Measurements from ENCODE around the gene TMEFF1. TPM values are rescaled to one million over a fixed set of nuclear protein-coding genes. Genes with fewer than 3 reads are reported as not detected.

Gene TMEFF1
- total RNA-seq, 1 experiment from 2014 or later, result 65.5 TPM

GRCh38 chr9:100584951-100585350 is 112.0 kb downstream of the TMEFF1 start:
- no peak overlapping the region for H3K9ac ChIP-seq (ENCODE audit: extremely low read depth, insufficient read length, low read length)
- no peak overlapping the region for H4K91ac ChIP-seq (ENCODE audit: insufficient read length, low read depth, low read length)
- no peak overlapping the region for H3K27ac Mint-ChIP-seq
- no peak overlapping the region for H2BK5ac ChIP-seq (ENCODE audit: insufficient read length, low read length)
- no peak overlapping the region for H3K4me3 Mint-ChIP-seq
- H3K23ac ChIP-seq (ENCODE audit: insufficient read length, low read depth, low read length), result no peak overlapping the region
- no peaks in the 10 kb centered on the region for H3K4me1 ChIP-seq (ENCODE audit: insufficient read depth, low read length)
- H2BK120ac ChIP-seq (ENCODE audit: low read depth, low read length, poor library complexity, severe bottlenecking), result no peak overlapping the region
- H3K18ac ChIP-seq (ENCODE audit: insufficient read length, low read depth, low read length), result no peak overlapping the region
- no peaks in the 10 kb centered on the region for H3K9me3 Mint-ChIP-seq
- no peaks in the 10 kb centered on the region for H3K27me3 ChIP-seq (ENCODE audit: insufficient read depth, low read length)
- no peaks in the 10 kb centered on the region for H3K79me2 ChIP-seq (ENCODE audit: insufficient read depth, low read length)
- H3K4ac ChIP-seq (ENCODE audit: low read depth, low read length), result no peak overlapping the region
- no peaks in the 10 kb centered on the region for H3K79me1 ChIP-seq (ENCODE audit: insufficient read depth, low read depth, low read length, poor library complexity, severe bottlenecking)
- DNase-seq, result no peak
- no peak overlapping the region for H3K27ac ChIP-seq (ENCODE audit: insufficient read length, low read depth, low read length)
- H3K23me2 ChIP-seq (ENCODE audit: insufficient read length, low read depth, low read length, poor library complexity, severe bottlenecking), result no peaks in the 10 kb centered on the region
- H4K5ac ChIP-seq (ENCODE audit: insufficient read length, low read depth, low read length), result no peak overlapping the region
- no peak overlapping the region for H2BK15ac ChIP-seq (ENCODE audit: low read depth, low read length)
- H2BK20ac ChIP-seq (ENCODE audit: low read depth, low read length, poor library complexity, severe bottlenecking), result no peak overlapping the region
- peaks cover 0 to 5% of the 10 kb centered on the region in 2 experiments; a peak in 1 of 4 replicates for H3K4me1 Mint-ChIP-seq
- no peak overlapping the region for H2AFZ ChIP-seq (ENCODE audit: low read length)
- H3K9me3 ChIP-seq (ENCODE audit: control insufficient read depth, low read depth, low read length), result no peaks in the 10 kb centered on the region
- H4K20me1 ChIP-seq (ENCODE audit: control insufficient read depth, insufficient read depth, insufficient read length), result no peaks in the 10 kb centered on the region
- peaks cover 2 to 22% (median 14%) of the 10 kb centered on the region in 3 experiments; a peak in 6 of 7 replicates for H3K36me3 Mint-ChIP-seq (ENCODE audit: insufficient read depth in 1 of 3, low read depth in 3 of 3)
- no peak overlapping the region for H4K8ac ChIP-seq (replicated peaks; ENCODE audit: insufficient read length, low read depth, low read length)
- H3K4me2 ChIP-seq (ENCODE audit: insufficient read depth, insufficient read length, low read length), result no peak overlapping the region
- no peak for TF ChIP-seq CTCF (conservative IDR thresholded peaks at IDR 0.05)
- WGBS (ENCODE audit: extremely low coverage, insufficient read length, low lambda C conversion rate), result no CpG with 5 or more reads among the region's 4 CpGs
- no peak overlapping the region for H2AK5ac ChIP-seq (ENCODE audit: insufficient read length, low read length)
- no peak overlapping the region for H3T11ph ChIP-seq (ENCODE audit: low read length)
- H2BK12ac ChIP-seq (ENCODE audit: insufficient read length, low read depth, low read length), result no peak overlapping the region
- no peak overlapping the region for H3K56ac ChIP-seq (ENCODE audit: insufficient read length, low read depth, low read length)
- no peaks in the 10 kb centered on the region for H3K27me3 Mint-ChIP-seq (ENCODE audit: low read depth)
- no peak overlapping the region for H3K14ac ChIP-seq (ENCODE audit: insufficient read depth, low read length)
